C4-2B (cell line): ENCODE measurements around the gene CNOT1.
"Not testable (repeated sequence)": the region's sequence is repeated elsewhere in the genome, so short reads cannot be mapped to it uniquely, and the experiment has no call there.

Source experiments
- H3K27ac ChIP-seq: fragments of 450-650 bp; 2 replicates; pipeline ENCODE4 v1.5.1; 2017
- CTCF ChIP-seq: fragments of 450-650 bp; conservative IDR thresholded peaks from 2 replicates; pipeline ENCODE4 v1.5.1; 2017; ENCODE audit warnings: mild to moderate bottlenecking
- ZFX ChIP-seq: fragments of 450-650 bp; IDR thresholded peaks from 2 replicates; pipeline ENCODE4 v1.6.1; 2017

CNOT1 gene

GRCh38 chr16:58661199-58661830, 31.7 kb upstream of the CNOT1 start:
- H3K27ac ChIP-seq, result no peak overlapping the region
- peak; percentile 84 for TF ChIP-seq CTCF
- TF ChIP-seq ZFX, result no peak

GRCh38 chr16:58659911-58660310, 30.3 kb upstream of the CNOT1 start:
- not testable (repeated sequence) for H3K27ac ChIP-seq

- no peak for TF ChIP-seq ZFX
- TF ChIP-seq CTCF, result no peak
Observed at GRCh38 chr16:58658796-58659211, 29.2 kb upstream of the CNOT1 start.

GRCh38 chr16:58656899-58657298, 27.3 kb upstream of the CNOT1 start:
- TF ChIP-seq ZFX (no peak), CTCF (no peak)
- H3K27ac ChIP-seq, result no peak overlapping the region

More at GRCh38 chr16:58658796-58659211, 29.2 kb upstream of the CNOT1 start:
- H3K27ac ChIP-seq, result no peak overlapping the region

- H3K27ac ChIP-seq, result no peak overlapping the region
- TF ChIP-seq CTCF (no peak), ZFX (no peak)
Observed at GRCh38 chr16:58655215-58655596, 25.6 kb upstream of the CNOT1 start.

GRCh38 chr16:58654560-58655214, 25.1 kb upstream of the CNOT1 start:
- TF ChIP-seq CTCF (no peak), ZFX (no peak)
- H3K27ac ChIP-seq, result no peak overlapping the region

- H3K27ac ChIP-seq, result no peak overlapping the region
- TF ChIP-seq ZFX, result no peak
- no peak for TF ChIP-seq CTCF
Observed at GRCh38 chr16:58652741-58653140, 23.1 kb upstream of the CNOT1 start.

GRCh38 chr16:58651965-58652348, 22.3 kb upstream of the CNOT1 start:
- H3K27ac ChIP-seq, result no peak overlapping the region
- TF ChIP-seq ZFX, result no peak
- no peak for TF ChIP-seq CTCF
